Right ventricle myocardium superior (tissue), 1 donor: ENCODE results near the gene RHBDL1. TPM values are rescaled to one million over a fixed set of nuclear protein-coding genes. Genes with fewer than 3 reads are reported as not detected.

ENCODE experiments used
- ATAC-seq: fragments of 200-7000 bp; cut with Tn5 transposase; one replicate; pipeline ENCODE4 v1.9.1; 2020; ENCODE audit warnings: mild to moderate bottlenecking; ENCODE audit not compliant: poor library complexity
- DNase-seq: peaks from one replicate; pipeline ENCODE4 v3.0.0-alpha.2; 2020
- intact Hi-C: fragments of 100-400 bp; cut with DNase I; formaldehyde crosslinking; loops from one replicate; pipeline ENCODE4 v1.11.2; 2022
- total RNA-seq: library from RNA; stranded (reverse); fragmentation: NEBNext Ultra II Directional; extraction: Animal tissue kit (Norgen Biotek cat#: 25700); gene quantifications from one replicate; pipeline ENCODE4 v1.2.1, GENCODE V29; 2021
- donor health status: DM: no; HTN: yes; CAD: no; lungs with severe emphysema.

The RHBDL1 gene
- total RNA-seq, 1 donor from 2014 or later = 2.0 TPM

- ATAC-seq = peak; percentile 4
- intact Hi-C loops = no loop called here
These were observed 6.8 kb upstream of the RHBDL1 start for GRCh38 chr16:668519-669171.

GRCh38 chr16:669666-670065 is 5.8 kb upstream of the RHBDL1 start:
- DNase-seq = no peak
- intact Hi-C loops = no loop called here
- no peak for ATAC-seq

More at GRCh38 chr16:668519-669171, 6.8 kb upstream of the RHBDL1 start:
- no peak for DNase-seq

GRCh38 chr16:670485-671352 is 4.8 kb upstream of the RHBDL1 start:
- DNase-seq (no peak), ATAC-seq (no peak)
- intact Hi-C loops = no loop called here

GRCh38 chr16:671353-672131 is 3.9 kb upstream of the RHBDL1 start:
- DNase-seq = no peak
- intact Hi-C loops = no loop called here
- ATAC-seq = no peak

GRCh38 chr16:672371-672770 is 3.1 kb upstream of the RHBDL1 start:
- intact Hi-C loops = no loop called here
- ATAC-seq = no peak
- no peak for DNase-seq

GRCh38 chr16:672851-673250 is 2.6 kb upstream of the RHBDL1 start:
- no peak for ATAC-seq

GRCh38 chr16:673399-673991 is 2.0 kb upstream of the RHBDL1 start:
- ATAC-seq (no peak), DNase-seq (no peak)
- intact Hi-C loops = no loop called here

More at GRCh38 chr16:672851-673250, 2.6 kb upstream of the RHBDL1 start:
- intact Hi-C loops = no loop called here
- DNase-seq = no peak

- ATAC-seq (peak; percentile 19), DNase-seq (no peak)
- intact Hi-C loops = no loop called here
These were observed 1.1 kb upstream of the RHBDL1 start for GRCh38 chr16:674214-674881.

GRCh38 chr16:675884-676564 is 553 bp downstream of the RHBDL1 start:
- DNase-seq (no peak), ATAC-seq (no peak)
- intact Hi-C loops = no loop called here

GRCh38 chr16:676565-676902 is 1.1 kb downstream of the RHBDL1 start:
- intact Hi-C loops = no loop called here
- DNase-seq = no peak
- ATAC-seq = no peak

GRCh38 chr16:676913-677312 is 1.4 kb downstream of the RHBDL1 start:
- no peak for DNase-seq
- intact Hi-C loops = no loop called here
- no peak for ATAC-seq

GRCh38 chr16:677316-678190 is 2.1 kb downstream of the RHBDL1 start:
- no peak for ATAC-seq
- intact Hi-C loops = no loop called here
- no peak for DNase-seq

GRCh38 chr16:678209-678857 is 2.9 kb downstream of the RHBDL1 start:
- intact Hi-C loops = no loop called here
- DNase-seq = no peak
- no peak for ATAC-seq

- ATAC-seq (peak; percentile 45), DNase-seq (peak; percentile 85)
- intact Hi-C loops = no loop called here
These were observed 3.7 kb downstream of the RHBDL1 start for GRCh38 chr16:678858-679813.

- DNase-seq = peak; percentile 91
- ATAC-seq = peak; percentile 77
- intact Hi-C loops = no loop called here
These were observed 4.5 kb downstream of the RHBDL1 start, which contains the start of gene STUB1 for GRCh38 chr16:679814-680624. STUB1 (plus strand) TSS chr16:680410; CDS start chr16:680526, 116 bp downstream.
